HCT116 (cell line): ENCODE data around the gene IL20. TPM values are rescaled to one million over a fixed set of nuclear protein-coding genes. Genes with fewer than 3 reads are reported as not detected.

Experiments
- ATAC-seq: fragments of 200-7000 bp; cut with Tn5 transposase; 2 replicates; pipeline ENCODE4 v1.9.1; 2020; ENCODE audit warnings: mild to moderate bottlenecking, moderate library complexity
- BruUV-seq: library from RNA; stranded (reverse); fragments of 400-500 nt; replicated peaks from 2 replicates; lab custom pipeline; 2021; lab: Mats Ljungman, UMichigan
- CTCF ChIA-PET: fragments of 300-600 bp; sonication (Branson Sonifier 250); formaldehyde crosslinking; loops from one replicate; lab custom pipeline; 2021; ENCODE audit warnings: antibody characterized with exemption; lab: Charles Lee
- POLR2A ChIA-PET: fragments of 300-600, 350-600 bp; sonication (Branson Sonifier 250); formaldehyde crosslinking; loops from one replicate; lab custom pipeline; 2021; ENCODE audit warnings: antibody characterized with exemption; lab: Charles Lee
- RAD21 ChIA-PET, 2 experiments: fragments of 300-600 bp; sonication (Branson Sonifier 250); formaldehyde crosslinking; loops; one replicate each; lab custom pipeline; 2023; ENCODE audit warnings: low total read pairs in 2 of 2; ENCODE audit not compliant: uncharacterized antibody in 2 of 2, unreplicated experiment in 2 of 2, low non-redundant PET in 1 of 2; lab: Charles Lee
- DNase-seq: peaks from one replicate; pipeline ENCODE4 v3.0.0-alpha.2; 2010; ENCODE audit warnings: low read depth, low spot score
- H2AFZ ChIP-seq: fragments of 200-600 bp; shearing (Covaris generic), sonication (generic); 2 replicates; pipeline ENCODE4 v1.6.1; 2017; ENCODE audit warnings: low read depth, mixed run types, mixed read lengths, antibody characterized with exemption, low read length; ENCODE audit not compliant: poor library complexity, severe bottlenecking
- H3K27ac ChIP-seq: 2 replicates; pipeline ENCODE4 v1.5.1; 2012; ENCODE audit warnings: low read depth, low read length
- H3K27me3 ChIP-seq: fragments of 200-600 bp; sonication (generic); 2 replicates; pipeline ENCODE4 v1.6.1; 2016; ENCODE audit warnings: mixed run types, low read length, mixed read lengths; ENCODE audit not compliant: insufficient read depth
- H3K36me3 ChIP-seq, 2 experiments: fragments of 200-500 bp in 1 of 2; fragments of 200-600 bp in 1 of 2; sonication (Bioruptor generic) in 1 of 2; sonication (generic) in 1 of 2; 2 replicates each; pipeline versions ENCODE4 v1.5.1 to v1.6.1; 2014 to 2016; ENCODE audit warnings: low read length in 2 of 2, inconsistent platforms in 1 of 2, mixed read lengths in 1 of 2, mixed run types in 1 of 2; ENCODE audit not compliant: insufficient read depth in 2 of 2, control insufficient read depth in 1 of 2
- H3K4me1 ChIP-seq, 2 experiments: fragments of 200-600 bp in 1 of 2; sonication (generic) in 1 of 2; 2 replicates each; pipeline versions ENCODE4 v1.5.1 to v1.6.1; 2012 to 2017; ENCODE audit warnings: low read length in 2 of 2, inconsistent platforms in 1 of 2, mild to moderate bottlenecking in 1 of 2, mixed read lengths in 1 of 2, mixed run types in 1 of 2, moderate library complexity in 1 of 2; ENCODE audit not compliant: insufficient read depth in 2 of 2, control insufficient read depth in 1 of 2
- H3K4me2 ChIP-seq: fragments of 200-600 bp; sonication (generic); 2 replicates; pipeline ENCODE4 v1.6.1; 2017; ENCODE audit warnings: mixed run types, low read length, mixed read lengths
- H3K4me3 ChIP-seq, 2 experiments: fragments of 200-600 bp in 1 of 2; sonication (generic) in 1 of 2; replicated peaks in 1 of 2; 2 replicates each; pipeline ENCODE4 v1.5.1; 2011 to 2016; ENCODE audit warnings: low read length in 2 of 2, control low read depth in 1 of 2, low read depth in 1 of 2, mild to moderate bottlenecking in 1 of 2, mixed read lengths in 1 of 2, mixed run types in 1 of 2
- H3K79me2 ChIP-seq: fragments of 200-600 bp; sonication (generic); 2 replicates; pipeline ENCODE4 v1.6.1; 2017; ENCODE audit warnings: mild to moderate bottlenecking, mixed run types, low read length, moderate library complexity, mixed read lengths; ENCODE audit not compliant: insufficient read depth
- H3K9ac ChIP-seq: fragments of 200-600 bp; sonication (generic); 2 replicates; pipeline ENCODE4 v1.6.1; 2016; ENCODE audit warnings: low read length, mixed read lengths
- H3K9me2 ChIP-seq: fragments of 200-600 bp; sonication (generic), shearing (Covaris generic); 2 replicates; pipeline ENCODE4 v1.6.1; 2017; ENCODE audit warnings: mixed run types, mild to moderate bottlenecking, moderate library complexity; ENCODE audit not compliant: insufficient read depth
- H3K9me3 ChIP-seq, 2 experiments: fragments of 200-500 bp in 1 of 2; fragments of 200-600 bp in 1 of 2; sonication (Bioruptor generic) in 1 of 2; sonication (generic) in 1 of 2; 2 replicates each; pipeline ENCODE4 v1.6.1; 2014 to 2017; ENCODE audit warnings: low read length in 2 of 2, mixed read lengths in 2 of 2, inconsistent platforms in 1 of 2, low read depth in 1 of 2, mild to moderate bottlenecking in 1 of 2, mixed run types in 1 of 2, moderate library complexity in 1 of 2; ENCODE audit not compliant: control insufficient read depth in 1 of 2, insufficient read depth in 1 of 2
- H4K20me1 ChIP-seq: fragments of 200-600 bp; sonication (generic), shearing (Covaris generic); 2 replicates; pipeline ENCODE4 v1.6.1; 2017; ENCODE audit warnings: mixed run types, mild to moderate bottlenecking, moderate library complexity; ENCODE audit not compliant: insufficient read depth
- CBX3 ChIP-seq: IDR thresholded peaks from 2 replicates; pipeline ENCODE4 v1.6.1; 2012; ENCODE audit warnings: low read depth
- EGR1 ChIP-seq: IDR thresholded peaks from 2 replicates; pipeline ENCODE4 v1.6.1; 2012; ENCODE audit warnings: low read depth
- ELF1 ChIP-seq: IDR thresholded peaks from 2 replicates; pipeline ENCODE4 v1.6.1; 2012; ENCODE audit warnings: low read depth, borderline replicate concordance
- EZH2 ChIP-seq: fragments of 200-600 bp; sonication (generic); IDR thresholded peaks from 2 replicates; pipeline ENCODE4 v1.6.1; 2017; ENCODE audit warnings: antibody characterized with exemption, mixed run types
- FOSL1 ChIP-seq: IDR thresholded peaks from 2 replicates; pipeline ENCODE4 v1.6.1; 2012; ENCODE audit warnings: low read depth
- JUND ChIP-seq: IDR thresholded peaks from 2 replicates; pipeline ENCODE4 v1.6.1; 2012
- POLR2AphosphoS5 ChIP-seq: IDR thresholded peaks from 2 replicates; pipeline ENCODE4 v1.6.1; 2011; ENCODE audit warnings: mild to moderate bottlenecking, low read depth, low read length, moderate library complexity
- SIN3A ChIP-seq: IDR thresholded peaks from 2 replicates; pipeline ENCODE4 v1.6.1; 2012; ENCODE audit warnings: low read depth
- SRF ChIP-seq: IDR thresholded peaks from 2 replicates; pipeline ENCODE4 v1.6.1; 2012; ENCODE audit warnings: low read depth
- TCF7L2 ChIP-seq: IDR thresholded peaks from 2 replicates; pipeline ENCODE4 v1.7.0; 2011; ENCODE audit warnings: borderline replicate concordance, inconsistent platforms; ENCODE audit not compliant: insufficient read depth, insufficient read length; ENCODE audit errors: extremely low read depth
- YY1 ChIP-seq: IDR thresholded peaks from 2 replicates; pipeline ENCODE4 v1.6.1; 2011; ENCODE audit warnings: low read length, low read depth, moderate library complexity, mild to moderate bottlenecking; ENCODE audit not compliant: insufficient replicate concordance; ENCODE audit errors: extremely low read depth
- ZFX ChIP-seq: fragments of 450-650 bp; IDR thresholded peaks from 2 replicates; pipeline ENCODE4 v1.6.1; 2017
- ZNF274 ChIP-seq: fragments of 200-500 bp; sonication (Bioruptor generic); IDR thresholded peaks from 2 replicates; pipeline ENCODE4 v1.6.1; 2014; ENCODE audit warnings: mild to moderate bottlenecking, low read depth, low read length, inconsistent platforms
- intact Hi-C: fragments of 100-400 bp; cut with micrococcal nuclease; formaldehyde crosslinking; loops from 2 replicates; pipeline ENCODE4 v1.10.0; 2022
- total RNA-seq: library from RNA; stranded (reverse); gene quantifications from one replicate; pipeline ENCODE4 v1.2.1, GENCODE V29; 2021; ENCODE audit not compliant: unreplicated experiment
- TF ChIP-seq, protein P1 (sequence below), 3 experiments: fragments of 200-600 bp in 1 of 3; sonication (generic) in 1 of 3; IDR thresholded peaks in 2 of 3; conservative IDR thresholded peaks in 1 of 3; 2 replicates each; pipeline ENCODE4 v1.5.1; 2012 to 2017; ENCODE audit warnings: low read depth in 2 of 3, low read length in 2 of 3, antibody characterized with exemption in 1 of 3, borderline replicate concordance in 1 of 3, control low read depth in 1 of 3, mild to moderate bottlenecking in 1 of 3, mixed read lengths in 1 of 3, mixed run types in 1 of 3, moderate library complexity in 1 of 3; ENCODE audit not compliant: insufficient read depth in 1 of 3
- TF ChIP-seq, protein P2 (sequence below): IDR thresholded peaks from 2 replicates; pipeline ENCODE4 v1.6.1; 2012

Gene IL20
- total RNA-seq, 1 experiment from 2014 or later, result not detected

- RAD21 ChIA-PET, result no interaction called here
- Histone ChIP-seq H3K9me2 (no peaks in the 10 kb centered on the region), H3K36me3 (no peaks in the 10 kb centered on the region), H3K79me2 (no peaks in the 10 kb centered on the region), H3K27me3 (peaks cover 8% of the 10 kb centered on the region; the same call in 1 of the 2 replicates), H3K4me3 (no peak overlapping the region), H3K9ac (no peak overlapping the region), H3K4me2 (no peak overlapping the region), H3K4me1 (no peaks in the 10 kb centered on the region), H3K9me3 (no peaks in the 10 kb centered on the region), H4K20me1 (no peaks in the 10 kb centered on the region), H2AFZ (no peak overlapping the region), H3K27ac (no peak overlapping the region)
- DNase-seq, result no peak
- TF ChIP-seq ELF1 (no peak), YY1 (no peak), TCF7L2 (no peak), ZFX (no peak), EZH2 (no peak), POLR2AphosphoS5 (no peak), CBX3 (no peak), SRF (no peak), SIN3A (no peak), EGR1 (no peak), FOSL1 (no peak), JUND (no peak), ZNF274 (no peak)
- TF ChIP-seq, protein P1, sequence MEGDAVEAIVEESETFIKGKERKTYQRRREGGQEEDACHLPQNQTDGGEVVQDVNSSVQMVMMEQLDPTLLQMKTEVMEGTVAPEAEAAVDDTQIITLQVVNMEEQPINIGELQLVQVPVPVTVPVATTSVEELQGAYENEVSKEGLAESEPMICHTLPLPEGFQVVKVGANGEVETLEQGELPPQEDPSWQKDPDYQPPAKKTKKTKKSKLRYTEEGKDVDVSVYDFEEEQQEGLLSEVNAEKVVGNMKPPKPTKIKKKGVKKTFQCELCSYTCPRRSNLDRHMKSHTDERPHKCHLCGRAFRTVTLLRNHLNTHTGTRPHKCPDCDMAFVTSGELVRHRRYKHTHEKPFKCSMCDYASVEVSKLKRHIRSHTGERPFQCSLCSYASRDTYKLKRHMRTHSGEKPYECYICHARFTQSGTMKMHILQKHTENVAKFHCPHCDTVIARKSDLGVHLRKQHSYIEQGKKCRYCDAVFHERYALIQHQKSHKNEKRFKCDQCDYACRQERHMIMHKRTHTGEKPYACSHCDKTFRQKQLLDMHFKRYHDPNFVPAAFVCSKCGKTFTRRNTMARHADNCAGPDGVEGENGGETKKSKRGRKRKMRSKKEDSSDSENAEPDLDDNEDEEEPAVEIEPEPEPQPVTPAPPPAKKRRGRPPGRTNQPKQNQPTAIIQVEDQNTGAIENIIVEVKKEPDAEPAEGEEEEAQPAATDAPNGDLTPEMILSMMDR (IDR thresholded peaks at IDR 0.05 in 2 of 3, conservative IDR thresholded peaks at IDR 0.05 in 1 of 3; ENCODE audit: borderline replicate concordance in 1 of 3, insufficient read depth in 1 of 3, low read depth in 2 of 3, low read length in 2 of 3), result no peak
- TF ChIP-seq, protein P2, sequence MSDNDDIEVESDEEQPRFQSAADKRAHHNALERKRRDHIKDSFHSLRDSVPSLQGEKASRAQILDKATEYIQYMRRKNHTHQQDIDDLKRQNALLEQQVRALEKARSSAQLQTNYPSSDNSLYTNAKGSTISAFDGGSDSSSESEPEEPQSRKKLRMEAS, result no peak
- no TSS peak for BruUV-seq
- intact Hi-C loops, result no loop called here
- POLR2A ChIA-PET, result no interaction called here
- CTCF ChIA-PET, result no interaction called here
- ATAC-seq, result no peak
Observed at GRCh38 chr1:206843626-206844025, 21.8 kb upstream of the IL20 start.
